ENCODE data around the gene SMIM12.

Gene SMIM12

GRCh38 chr1:34871443-34872132 lies 12.0 kb upstream of the SMIM12 start:
- no peak for DNase-seq

- peak; percentile 39 for DNase-seq
These were observed 10.8 kb upstream of the SMIM12 start for GRCh38 chr1:34870395-34870794.

GRCh38 chr1:34869760-34870159 lies 10.2 kb upstream of the SMIM12 start:
- DNase-seq: no peak

- DNase-seq: no peak
These were observed 8.9 kb upstream of the SMIM12 start for GRCh38 chr1:34868230-34869049.

GRCh38 chr1:34867415-34867814 lies 7.9 kb upstream of the SMIM12 start:
- DNase-seq: no peak

- DNase-seq: no peak
These were observed 7.2 kb upstream of the SMIM12 start for GRCh38 chr1:34866762-34867109.

GRCh38 chr1:34865981-34866761 lies 6.6 kb upstream of the SMIM12 start:
- peak; percentile 2 for DNase-seq

- DNase-seq: no peak
These were observed 6.0 kb upstream of the SMIM12 start for GRCh38 chr1:34865573-34865972.

GRCh38 chr1:34864759-34865158 lies 5.2 kb upstream of the SMIM12 start:
- DNase-seq: no peak

- DNase-seq: no peak
These were observed 4.0 kb upstream of the SMIM12 start for GRCh38 chr1:34863501-34863900.

GRCh38 chr1:34858901-34859445 lies 576 bp downstream of the SMIM12 start:
- no peak for DNase-seq

- DNase-seq: no peak
These were observed 2.9 kb downstream of the SMIM12 start for GRCh38 chr1:34856697-34857096.

- peak; percentile 90 for DNase-seq
These were observed 6.8 kb downstream of the SMIM12 start for GRCh38 chr1:34852677-34853217.

- DNase-seq: no peak
These were observed 8.0 kb downstream of the SMIM12 start for GRCh38 chr1:34851431-34852105.

- no peak for DNase-seq
These were observed 9.2 kb downstream of the SMIM12 start for GRCh38 chr1:34850382-34850781.

- no peak for DNase-seq
These were observed 12.5 kb downstream of the SMIM12 start for GRCh38 chr1:34847094-34847493.

GRCh38 chr1:34846265-34846664 lies 13.3 kb downstream of the SMIM12 start:
- DNase-seq: no peak

GRCh38 chr1:34845131-34845901 lies 14.2 kb downstream of the SMIM12 start:
- no peak for DNase-seq

GRCh38 chr1:34844252-34844634 lies 15.3 kb downstream of the SMIM12 start:
- DNase-seq: no peak

GRCh38 chr1:34843392-34844251 lies 15.9 kb downstream of the SMIM12 start:
- no peak for DNase-seq

GRCh38 chr1:34842952-34843371 lies 16.6 kb downstream of the SMIM12 start:
- no peak for DNase-seq

All from NCI-H1105 (cell line).